ENCODE data around the gene ZNF385A. TPM values are rescaled to one million over a fixed set of nuclear protein-coding genes. Genes with fewer than 3 reads are reported as not detected.
A peak's percentile ranks its signal among the peaks of the same experiment; 100 is the strongest.

Gene ZNF385A
- total RNA-seq, 1 donor from 2014 or later = 24.4 TPM

DNA sequence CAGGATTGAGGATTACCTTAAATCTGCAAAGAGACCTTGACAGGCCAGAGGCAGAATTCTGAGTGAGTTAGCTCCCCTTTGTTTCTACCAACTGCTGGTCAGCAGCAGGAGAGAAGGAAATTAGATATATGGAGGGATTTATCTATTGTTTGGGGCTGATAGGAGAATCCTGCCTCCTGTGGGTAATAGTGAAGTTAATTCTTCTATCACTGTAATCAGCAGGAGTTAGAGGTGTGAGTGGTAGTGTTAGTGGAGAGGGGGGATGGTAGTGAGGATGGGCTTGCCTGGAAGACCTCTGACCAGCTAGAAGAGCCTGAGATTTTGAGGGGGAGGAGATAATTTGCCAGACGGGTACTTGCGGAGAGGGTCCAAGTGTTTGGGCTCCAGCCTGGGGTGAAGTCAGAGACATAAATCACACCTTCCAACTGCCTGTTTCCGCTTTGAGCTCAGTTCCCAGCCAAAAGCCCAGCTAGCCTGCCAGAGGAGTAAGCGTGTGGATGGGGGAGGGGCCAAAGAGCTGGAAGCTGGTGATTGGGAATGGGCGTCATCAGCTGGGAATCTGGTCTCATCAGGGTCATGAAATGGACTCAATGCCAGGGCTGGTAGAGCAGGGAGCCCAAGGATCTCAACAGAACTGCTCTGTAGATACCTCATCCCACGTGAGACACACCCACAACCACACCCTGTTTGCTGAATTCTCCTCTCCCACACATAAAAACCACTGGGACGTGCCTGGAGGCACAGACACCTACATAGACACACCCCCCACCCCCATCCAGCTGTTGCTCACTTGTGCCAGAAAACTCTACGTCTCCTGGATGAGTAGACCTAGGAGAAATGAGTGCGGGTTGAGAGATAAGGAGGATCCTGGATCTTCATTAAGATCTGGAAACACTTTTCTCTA is 47.6 kb upstream of the ZNF385A start:
- no peak overlapping the region for H3K27ac ChIP-seq (ENCODE audit: low read depth, low read length)
- no peaks in the 10 kb centered on the region for H3K79me2 ChIP-seq (ENCODE audit: insufficient read depth, low read length)
- Mint-ChIP-seq H3K27ac (ENCODE audit: unreplicated experiment) (peak overlapping the region; percentile 59), H3K9me3 (ENCODE audit: unreplicated experiment) (peaks cover 6% of the 10 kb centered on the region), H3K36me3 (ENCODE audit: low read depth, unreplicated experiment) (peaks cover 3% of the 10 kb centered on the region), H3K4me1 (ENCODE audit: low read depth, unreplicated experiment) (peaks cover 23% of the 10 kb centered on the region), H3K4me3 (ENCODE audit: unreplicated experiment) (no peak overlapping the region), H3K27me3 (ENCODE audit: low read depth, unreplicated experiment) (peaks cover 8% of the 10 kb centered on the region)
- H3K9me3 ChIP-seq (ENCODE audit: insufficient read depth, low read depth, low read length) = no peaks in the 10 kb centered on the region
- TF ChIP-seq, protein P1, sequence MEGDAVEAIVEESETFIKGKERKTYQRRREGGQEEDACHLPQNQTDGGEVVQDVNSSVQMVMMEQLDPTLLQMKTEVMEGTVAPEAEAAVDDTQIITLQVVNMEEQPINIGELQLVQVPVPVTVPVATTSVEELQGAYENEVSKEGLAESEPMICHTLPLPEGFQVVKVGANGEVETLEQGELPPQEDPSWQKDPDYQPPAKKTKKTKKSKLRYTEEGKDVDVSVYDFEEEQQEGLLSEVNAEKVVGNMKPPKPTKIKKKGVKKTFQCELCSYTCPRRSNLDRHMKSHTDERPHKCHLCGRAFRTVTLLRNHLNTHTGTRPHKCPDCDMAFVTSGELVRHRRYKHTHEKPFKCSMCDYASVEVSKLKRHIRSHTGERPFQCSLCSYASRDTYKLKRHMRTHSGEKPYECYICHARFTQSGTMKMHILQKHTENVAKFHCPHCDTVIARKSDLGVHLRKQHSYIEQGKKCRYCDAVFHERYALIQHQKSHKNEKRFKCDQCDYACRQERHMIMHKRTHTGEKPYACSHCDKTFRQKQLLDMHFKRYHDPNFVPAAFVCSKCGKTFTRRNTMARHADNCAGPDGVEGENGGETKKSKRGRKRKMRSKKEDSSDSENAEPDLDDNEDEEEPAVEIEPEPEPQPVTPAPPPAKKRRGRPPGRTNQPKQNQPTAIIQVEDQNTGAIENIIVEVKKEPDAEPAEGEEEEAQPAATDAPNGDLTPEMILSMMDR (IDR thresholded peaks at IDR 0.05; ENCODE audit: insufficient read depth, low read depth, low read length) = no peak
- no peak for TF ChIP-seq EZH2 (IDR thresholded peaks at IDR 0.05; ENCODE audit: insufficient read depth, low read length)
- H3K27me3 ChIP-seq (ENCODE audit: insufficient read depth, low read length) = peaks cover under 1% of the 10 kb centered on the region
- H3K4me2 ChIP-seq (ENCODE audit: low read length) = peak overlapping the region; percentile 47
- H3K4me1 ChIP-seq (ENCODE audit: insufficient read depth, low read length) = peaks cover 31% of the 10 kb centered on the region
- no peaks in the 10 kb centered on the region for H4K20me1 ChIP-seq (ENCODE audit: insufficient read depth, low read length)
- no peak for FAIRE-seq
- no peak overlapping the region for H3K4me3 ChIP-seq (ENCODE audit: insufficient read depth, low read depth, low read length)
- H3K36me3 ChIP-seq (ENCODE audit: insufficient read depth, low read length) = no peaks in the 10 kb centered on the region
- DNase-seq (ENCODE audit: low read depth) = peak; percentile 83
- H3K9ac ChIP-seq (ENCODE audit: low read length) = no peak overlapping the region
- peak overlapping the region; percentile 1 for H2AFZ ChIP-seq (ENCODE audit: low read depth, low read length)

DNA sequence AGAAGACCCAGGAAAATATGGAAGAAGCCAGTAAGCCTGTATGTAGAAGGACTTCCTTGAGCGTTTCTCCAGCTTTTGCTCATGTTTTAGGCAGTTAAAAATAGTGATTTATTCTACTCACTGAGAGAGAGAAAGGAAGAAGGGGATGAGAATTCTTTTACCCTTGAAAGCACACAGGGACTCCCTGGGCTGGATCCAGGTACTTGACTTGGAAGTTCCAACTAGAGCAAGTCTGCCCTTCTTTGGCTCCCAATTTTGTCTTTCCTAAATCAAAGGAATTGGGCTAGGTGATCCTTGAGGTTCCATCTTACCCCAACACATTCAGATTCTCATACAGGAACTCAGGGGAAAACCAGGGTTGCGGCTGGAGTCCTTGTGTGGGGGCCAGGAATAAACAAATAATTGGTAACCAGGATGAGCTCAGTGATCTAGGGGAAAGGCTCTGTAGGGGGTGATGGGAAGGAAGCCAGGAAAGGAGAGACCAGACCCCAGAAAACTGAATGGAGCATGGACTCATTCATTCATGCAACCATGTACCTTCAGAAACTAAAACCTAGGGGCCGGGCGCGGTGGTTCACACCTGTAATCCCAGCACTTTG is 46.0 kb upstream of the ZNF385A start:
- Histone ChIP-seq H3K79me2 (ENCODE audit: insufficient read depth, low read length) (no peaks in the 10 kb centered on the region), H3K4me3 (ENCODE audit: insufficient read depth, low read depth, low read length) (no peak overlapping the region), H3K36me3 (ENCODE audit: insufficient read depth, low read length) (no peaks in the 10 kb centered on the region), H3K27me3 (ENCODE audit: insufficient read depth, low read length) (no peaks in the 10 kb centered on the region), H3K4me2 (ENCODE audit: low read length) (no peak overlapping the region), H2AFZ (ENCODE audit: low read depth, low read length) (no peak overlapping the region), H3K9ac (ENCODE audit: low read length) (no peak overlapping the region), H3K27ac (ENCODE audit: low read depth, low read length) (no peak overlapping the region), H3K9me3 (ENCODE audit: insufficient read depth, low read depth, low read length) (no peaks in the 10 kb centered on the region), H4K20me1 (ENCODE audit: insufficient read depth, low read length) (no peaks in the 10 kb centered on the region), H3K4me1 (ENCODE audit: insufficient read depth, low read length) (peaks cover 31% of the 10 kb centered on the region)
- Mint-ChIP-seq H3K36me3 (ENCODE audit: low read depth, unreplicated experiment) (peaks cover 3% of the 10 kb centered on the region), H3K4me1 (ENCODE audit: low read depth, unreplicated experiment) (peaks cover 25% of the 10 kb centered on the region), H3K27me3 (ENCODE audit: low read depth, unreplicated experiment) (peaks cover 10% of the 10 kb centered on the region), H3K9me3 (ENCODE audit: unreplicated experiment) (peaks cover 6% of the 10 kb centered on the region), H3K27ac (ENCODE audit: unreplicated experiment) (peak overlapping the region; percentile 41), H3K4me3 (ENCODE audit: unreplicated experiment) (no peak overlapping the region)
- TF ChIP-seq EZH2 (IDR thresholded peaks at IDR 0.05; ENCODE audit: insufficient read depth, low read length) = no peak
- TF ChIP-seq, protein P1 (IDR thresholded peaks at IDR 0.05; ENCODE audit: insufficient read depth, low read depth, low read length) = no peak
- DNase-seq (ENCODE audit: low read depth) (no peak), FAIRE-seq (no peak)
